GM19035 (cell line): ENCODE data around the gene NPTXR.
"Not testable (repeated sequence)": the region's sequence is repeated elsewhere in the genome, so short reads cannot be mapped to it uniquely, and the experiment has no call there.

Source experiments
- ATAC-seq: cut with Tn5 transposase; IDR thresholded peaks from one replicate; pipeline ENCODE4 v1.9.1; 2021; ENCODE audit not compliant: unreplicated experiment

NPTXR gene

GRCh38 chr22:38868886-38869381 lies 25.1 kb upstream of the NPTXR start:
- no peak for ATAC-seq

- no peak for ATAC-seq
Observed at GRCh38 chr22:38868286-38868721, 24.5 kb upstream of the NPTXR start.

- no peak for ATAC-seq
Observed at GRCh38 chr22:38867471-38868285, 23.9 kb upstream of the NPTXR start.

DNA sequence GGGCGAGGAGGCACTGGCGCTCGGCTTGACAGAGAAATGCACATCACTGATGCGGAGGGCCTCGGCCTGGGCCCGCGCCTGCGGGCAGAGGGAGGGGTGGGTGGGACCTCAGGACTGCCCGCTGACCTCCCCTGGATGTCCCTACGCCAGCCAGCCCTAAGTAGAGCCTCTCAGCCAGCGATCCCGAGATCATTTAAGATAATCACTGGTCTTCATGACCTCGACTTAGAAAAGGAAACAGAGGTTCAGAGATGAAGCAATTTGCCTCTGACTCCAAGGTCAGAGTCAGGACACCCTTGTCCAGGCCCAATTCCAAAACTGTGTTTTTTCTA lies 23.3 kb upstream of the NPTXR start:
- ATAC-seq: no peak

DNA sequence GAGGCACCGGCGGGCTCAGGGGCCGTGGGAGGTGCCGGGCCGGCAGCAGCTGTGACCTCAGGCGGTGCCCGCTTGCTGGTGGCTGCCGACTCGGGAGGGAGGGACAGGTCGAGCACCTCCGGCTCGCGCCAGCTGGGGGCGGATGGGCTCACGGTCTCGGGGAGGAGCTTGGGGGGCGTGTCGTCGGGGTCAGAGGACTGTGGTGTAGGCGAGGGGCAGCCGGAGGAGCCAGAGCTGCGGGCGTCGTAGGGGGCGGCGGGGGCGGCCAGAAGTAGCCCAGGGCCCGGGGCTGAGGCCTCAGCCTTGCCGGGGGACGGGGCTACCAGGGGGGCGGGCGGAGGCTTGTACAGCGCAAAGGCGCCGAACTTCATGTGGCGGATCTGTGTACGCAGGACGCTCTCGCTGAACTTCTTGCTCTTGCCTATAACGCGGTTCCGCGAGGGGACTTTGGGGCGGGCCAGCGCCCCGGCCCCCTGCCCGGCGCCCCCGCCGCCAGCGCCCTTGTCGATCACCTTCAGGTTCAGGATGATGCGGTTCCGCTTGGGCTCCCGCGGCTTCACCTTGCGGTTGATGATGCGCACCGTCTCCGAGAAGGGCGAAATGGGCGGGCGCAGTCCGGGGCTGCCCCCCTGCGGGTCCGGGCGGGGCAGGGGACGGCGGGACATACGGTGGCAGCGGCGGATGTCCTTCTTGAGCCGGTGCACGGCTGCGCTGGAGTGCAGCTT lies 22.7 kb upstream of the NPTXR start:
- no peak for ATAC-seq

DNA sequence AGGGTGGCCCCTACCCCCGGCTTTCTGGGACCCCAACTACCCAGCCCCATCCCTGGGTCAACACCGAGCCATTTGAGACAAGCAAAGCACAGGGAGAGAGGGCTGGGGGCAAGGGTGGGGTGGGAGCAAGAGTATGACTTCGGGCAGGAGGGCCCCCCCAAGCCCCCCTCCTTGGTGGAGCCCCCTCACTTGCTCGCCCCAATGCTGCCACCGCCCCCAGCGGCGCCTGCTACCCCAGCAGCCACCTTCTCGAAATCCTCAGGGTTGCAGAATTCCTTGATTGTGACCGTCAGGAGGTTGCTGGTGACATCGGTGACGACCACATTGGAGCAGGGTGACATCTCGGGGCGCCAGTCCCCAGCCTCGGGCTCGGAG lies 22.2 kb upstream of the NPTXR start:
- no peak for ATAC-seq

GRCh38 chr22:38865201-38866023 lies 21.6 kb upstream of the NPTXR start:
- ATAC-seq: no peak

DNA sequence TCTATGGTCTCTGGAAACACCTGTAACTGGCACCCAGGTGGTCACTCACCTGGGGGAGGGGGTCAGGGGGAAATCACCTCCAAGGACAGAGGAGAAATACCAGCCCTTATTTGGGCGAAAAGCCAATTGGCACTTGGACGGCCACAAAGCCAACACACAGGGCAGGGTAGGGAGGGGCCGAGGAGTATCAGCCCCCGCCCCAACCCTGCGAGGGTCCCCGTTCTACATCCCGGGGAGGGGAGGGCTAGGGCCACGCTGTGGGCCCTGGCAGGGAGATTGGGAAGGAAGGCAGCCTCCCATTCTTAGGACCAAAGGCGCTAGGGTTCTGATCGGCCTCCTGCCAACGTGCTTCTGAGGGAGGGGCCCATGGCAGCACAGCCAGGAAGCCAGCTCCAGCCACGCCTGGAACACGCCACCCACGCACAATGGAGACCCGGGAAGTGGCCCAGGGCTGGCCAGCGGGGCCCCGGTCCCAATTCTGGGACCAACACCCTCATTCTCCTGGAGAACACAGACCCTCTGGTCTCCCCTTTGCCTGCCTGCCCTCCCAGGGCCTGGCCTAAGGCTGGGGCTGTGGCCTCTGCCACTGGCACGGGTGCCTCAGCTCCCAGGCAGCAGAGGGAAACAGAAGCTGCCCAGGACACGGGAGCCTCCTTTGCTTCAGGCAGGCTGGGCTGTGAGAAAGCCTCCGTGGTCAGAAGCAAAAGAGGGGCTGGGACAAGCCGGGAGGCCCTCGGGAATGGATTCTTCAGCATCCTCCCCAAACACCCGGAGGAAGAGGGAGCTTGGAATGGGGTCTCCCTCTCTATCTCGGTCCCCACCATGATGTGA lies 20.7 kb upstream of the NPTXR start:
- no peak for ATAC-seq

- ATAC-seq: no peak
Observed at GRCh38 chr22:38863531-38864131, 19.8 kb upstream of the NPTXR start.

- no peak for ATAC-seq
Observed at GRCh38 chr22:38862375-38863329, 18.8 kb upstream of the NPTXR start.

DNA sequence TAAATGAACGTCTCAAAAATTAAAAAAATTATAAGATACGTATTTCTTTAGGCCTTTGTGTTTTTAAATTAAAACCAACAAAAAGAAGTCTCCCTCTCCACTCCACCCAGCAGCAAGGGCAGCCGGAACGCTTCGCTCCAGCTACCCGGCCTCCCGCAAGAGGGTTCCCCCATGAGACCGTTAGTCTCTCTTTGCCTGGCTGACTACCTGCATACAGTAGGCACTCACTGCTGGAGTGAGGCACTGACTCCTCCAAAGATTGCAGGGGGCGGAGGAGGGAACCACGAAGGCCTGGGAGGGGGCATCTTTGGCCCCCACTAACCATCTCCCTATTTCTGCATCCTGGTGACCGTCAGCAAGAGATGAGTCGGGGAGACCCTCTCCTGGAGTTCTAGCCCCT lies 18.1 kb upstream of the NPTXR start:
- ATAC-seq: no peak

DNA sequence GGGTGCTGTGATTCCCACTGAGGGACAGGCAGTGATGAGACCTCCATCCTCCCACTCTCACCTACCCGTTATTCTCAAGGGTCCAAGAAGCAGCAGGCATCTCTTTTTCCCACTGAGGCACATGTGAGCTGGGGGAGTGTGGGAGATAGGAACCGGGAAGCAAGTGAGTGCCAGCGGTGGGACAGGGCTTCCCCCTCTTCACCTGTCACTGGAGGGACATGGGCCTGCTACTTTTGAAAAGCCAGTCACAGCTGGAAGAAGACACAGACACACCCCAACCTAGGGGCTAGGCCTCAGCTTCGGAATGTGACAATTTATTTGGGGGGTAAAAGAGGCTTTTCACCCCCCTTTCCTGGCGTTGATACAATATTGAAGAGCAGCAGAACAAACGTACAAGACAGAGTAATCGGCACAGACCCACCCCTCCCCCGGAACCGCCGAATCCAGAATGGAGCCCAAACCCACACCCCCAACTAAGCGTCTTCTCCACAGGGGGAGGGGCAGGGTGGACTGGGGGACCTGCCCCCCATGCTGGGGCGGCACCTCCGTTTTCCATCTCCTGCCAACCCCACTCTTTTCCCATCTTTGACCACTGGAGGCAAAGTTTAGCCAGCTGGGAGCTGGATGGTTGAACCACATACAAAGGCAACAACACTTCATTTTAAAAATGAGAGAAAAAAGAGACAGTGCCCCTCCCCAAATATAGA lies 17.5 kb upstream of the NPTXR start:
- no peak for ATAC-seq

GRCh38 chr22:38860283-38861169 lies 16.7 kb upstream of the NPTXR start:
- ATAC-seq: no peak

DNA sequence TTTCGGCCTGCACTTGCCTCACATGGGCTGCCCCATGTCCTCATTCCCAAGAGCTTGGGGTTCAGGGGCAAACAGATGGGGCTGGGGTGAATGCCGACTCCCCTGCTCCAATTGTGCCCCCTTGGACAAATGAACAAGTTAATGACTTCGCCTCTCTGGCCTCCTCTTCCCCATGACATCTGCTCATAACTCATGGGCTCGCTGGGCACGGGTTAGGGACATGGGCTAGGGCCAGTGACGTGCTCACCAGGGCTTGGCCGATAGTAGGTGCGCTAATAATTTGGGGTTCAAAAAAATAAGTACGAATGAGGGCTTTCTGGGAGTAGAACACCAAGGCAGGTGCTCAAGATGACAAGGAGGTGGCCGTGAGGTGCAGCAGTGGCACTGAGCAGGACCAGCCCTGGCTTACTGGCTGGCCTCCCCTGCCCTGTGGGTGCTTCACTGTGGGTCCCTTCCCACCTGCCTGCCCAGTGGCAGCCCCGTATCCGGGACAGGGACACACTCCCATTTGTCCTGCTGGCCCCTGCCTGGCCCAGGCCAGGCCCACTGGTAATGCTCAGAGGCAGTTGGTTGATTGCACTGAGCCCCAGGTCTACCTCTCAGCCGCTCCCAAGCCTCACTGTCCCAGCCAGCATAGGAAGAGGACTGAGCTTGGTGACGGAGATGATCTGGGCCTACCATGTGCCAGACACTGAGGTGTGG lies 15.9 kb upstream of the NPTXR start:
- no peak for ATAC-seq

GRCh38 chr22:38858492-38858891 lies 14.7 kb upstream of the NPTXR start:
- ATAC-seq: no peak

- ATAC-seq: not testable (repeated sequence)
Observed at GRCh38 chr22:38854476-38854875, 10.6 kb upstream of the NPTXR start.

- ATAC-seq: not testable (repeated sequence)
Observed at GRCh38 chr22:38853883-38854282, 10.1 kb upstream of the NPTXR start.
